Left lung (tissue), 10 donors: Measurements from ENCODE around the gene C4BPA. TPM values are rescaled to one million over a fixed set of nuclear protein-coding genes. Genes with fewer than 3 reads are reported as not detected.
A peak's percentile ranks its signal among the peaks of the same experiment; 100 is the strongest.

Experiments used
- ATAC-seq: fragments of 200-7000 bp; cut with Tn5 transposase; one replicate; pipeline ENCODE4 v1.9.1; 2020; ENCODE audit warnings: moderate library complexity
- DNase-seq, 4 donors: peaks; one replicate each; pipeline ENCODE4 v3.0.0-alpha.2; 2013 to 2020
- H3K27ac ChIP-seq, 2 donors: fragments of 200-600 bp; sonication (generic) in 1 of 2; one replicate each; pipeline versions ENCODE4 v1.5.0 to v1.8.0; 2020 to 2021
- H3K27me3 ChIP-seq, 2 donors: fragments of 200-600 bp; sonication (generic) in 1 of 2; one replicate each; pipeline versions ENCODE4 v1.5.0 to v1.8.0; 2020 to 2021
- H3K36me3 ChIP-seq, 2 donors: fragments of 200-600 bp; sonication (generic) in 1 of 2; one replicate each; pipeline versions ENCODE4 v1.5.0 to v1.8.0; 2020 to 2021
- H3K4me1 ChIP-seq, 2 donors: fragments of 200-600 bp; one replicate each; pipeline ENCODE4 v1.8.0; 2021
- H3K4me3 ChIP-seq, 2 donors: fragments of 200-600 bp; sonication (generic) in 1 of 2; one replicate each; pipeline versions ENCODE4 v1.5.0 to v1.8.0; 2020 to 2021; ENCODE audit warnings: mild to moderate bottlenecking in 1 of 2
- H3K9me3 ChIP-seq, 2 donors: fragments of 200-600 bp; sonication (generic) in 1 of 2; one replicate each; pipeline versions ENCODE4 v1.5.0 to v1.8.0; 2020 to 2021
- CTCF ChIP-seq, 2 donors: fragments of 200-600 bp; sonication (generic) in 1 of 2; IDR thresholded peaks; one replicate each; pipeline versions ENCODE4 v1.5.0 to v1.8.0; 2021; ENCODE audit warnings: antibody characterized with exemption in 2 of 2
- intact Hi-C, 2 donors: fragments of 100-400 bp; cut with DNase I; formaldehyde crosslinking; loops; one replicate each; pipeline versions ENCODE4 v1.11.2 to v1.14.2; 2022
- polyA plus RNA-seq, 6 donors: library from polyadenylated mRNA; unstranded; fragments of 120-200 nt; gene quantifications; one replicate each; pipeline ENCODE4 v1.2.1, GENCODE V29; 2013; ENCODE audit not compliant: insufficient read length in 6 of 6
- total RNA-seq, 2 donors: library from RNA; stranded (reverse); fragmentation: NEBNext Ultra II Directional; extraction: Animal tissue kit (Norgen Biotek cat#: 25700); gene quantifications; one replicate each; pipeline ENCODE4 v1.2.1, GENCODE V29; 2021
- donor health status: DM: no; HTN: yes; CAD: no.
- donor health status: DM: no; HTN: no; CAD: no.

The C4BPA gene
- total and polyA plus RNA-seq, 8 donors, result 0.31 to 32.1 (median 0.64) TPM

- no peaks in the 10 kb centered on the region for H3K27me3 ChIP-seq
- no peak for DNase-seq
- intact Hi-C loops, result no loop called here
- H3K9me3 ChIP-seq, result peaks cover 0 to 31% of the 10 kb centered on the region in 2 donors
- no peaks in the 10 kb centered on the region for H3K36me3 ChIP-seq
- no peak overlapping the region for H3K27ac ChIP-seq
- no peak overlapping the region for H3K4me3 ChIP-seq
- no peak for TF ChIP-seq CTCF (IDR thresholded peaks at IDR 0.05)
- no peaks in the 10 kb centered on the region for H3K4me1 ChIP-seq
- ATAC-seq, result no peak
Observed at GRCh38 chr1:207128336-207128921, 24.4 kb downstream of the C4BPA start.

GRCh38 chr1:207129053-207129452 lies 25.0 kb downstream of the C4BPA start:
- no peak for DNase-seq
- intact Hi-C loops, result no loop called here
- Histone ChIP-seq H3K4me3 (no peak overlapping the region), H3K4me1 (no peaks in the 10 kb centered on the region), H3K9me3 (peaks cover 0 to 31% of the 10 kb centered on the region in 2 donors), H3K27ac (no peak overlapping the region), H3K36me3 (no peaks in the 10 kb centered on the region), H3K27me3 (no peaks in the 10 kb centered on the region)
- TF ChIP-seq CTCF (IDR thresholded peaks at IDR 0.05), result no peak
- ATAC-seq, result no peak

GRCh38 chr1:207130252-207131036 lies 26.4 kb downstream of the C4BPA start:
- no peak for ATAC-seq
- Histone ChIP-seq H3K36me3 (no peaks in the 10 kb centered on the region), H3K27me3 (no peaks in the 10 kb centered on the region), H3K4me1 (peaks cover 0 to 9% of the 10 kb centered on the region in 2 donors), H3K27ac (no peak overlapping the region), H3K9me3 (peaks cover 0 to 31% of the 10 kb centered on the region in 2 donors), H3K4me3 (no peak overlapping the region)
- DNase-seq, result no peak
- TF ChIP-seq CTCF (IDR thresholded peaks at IDR 0.05), result no peak
- intact Hi-C loops, result no loop called here

GRCh38 chr1:207131163-207131562 lies 27.1 kb downstream of the C4BPA start:
- Histone ChIP-seq H3K4me1 (peaks cover 0 to 11% of the 10 kb centered on the region in 2 donors), H3K9me3 (peaks cover 0 to 31% of the 10 kb centered on the region in 2 donors), H3K36me3 (no peaks in the 10 kb centered on the region), H3K27ac (no peak overlapping the region), H3K27me3 (no peaks in the 10 kb centered on the region), H3K4me3 (no peak overlapping the region)
- no peak for TF ChIP-seq CTCF (IDR thresholded peaks at IDR 0.05)
- intact Hi-C loops, result no loop called here
- ATAC-seq, result no peak
- DNase-seq, result no peak

GRCh38 chr1:207134581-207134980 lies 30.5 kb downstream of the C4BPA start:
- H3K4me1 ChIP-seq, result peaks cover 0 to 11% of the 10 kb centered on the region in 2 donors
- DNase-seq, result no peak
- H3K9me3 ChIP-seq, result peaks cover 0 to 11% of the 10 kb centered on the region in 2 donors
- no peak overlapping the region for H3K4me3 ChIP-seq
- H3K27ac ChIP-seq, result peak overlapping the region in 1 of 2 donors; percentile 72
- H3K36me3 ChIP-seq, result no peaks in the 10 kb centered on the region
- no peak for TF ChIP-seq CTCF (IDR thresholded peaks at IDR 0.05)
- no peak for ATAC-seq
- no peaks in the 10 kb centered on the region for H3K27me3 ChIP-seq
- intact Hi-C loops, result no loop called here
